ENCODE data around the gene ESPNL.

The ESPNL gene

GRCh38 chr2:238152771-238153688, 52.9 kb downstream of the ESPNL start:
- no peak overlapping the region for H3K9ac ChIP-seq (ENCODE audit: low read depth in 1 of 2, low read length in 2 of 2)
- H3K4me1 ChIP-seq (ENCODE audit: control insufficient read depth in 1 of 2, insufficient read depth in 2 of 2, low read length in 2 of 2): peaks cover under 1 to 2% of the 10 kb centered on the region in 2 donors
- H3K36me3 ChIP-seq (ENCODE audit: control insufficient read depth in 1 of 2, insufficient read depth in 2 of 2, low read length in 2 of 2): no peaks in the 10 kb centered on the region
- H3K9me3 ChIP-seq (ENCODE audit: control insufficient read depth in 1 of 2, low read length in 2 of 2): no peaks in the 10 kb centered on the region
- no peak overlapping the region for H3K27ac ChIP-seq (ENCODE audit: low read depth, low read length)
- no peaks in the 10 kb centered on the region for H3K27me3 ChIP-seq (ENCODE audit: control insufficient read depth in 1 of 2, insufficient read depth in 2 of 2, low read length in 2 of 2)
- H3K4me3 ChIP-seq (ENCODE audit: low read depth in 1 of 2, low read length in 2 of 2): no peak overlapping the region

DNA sequence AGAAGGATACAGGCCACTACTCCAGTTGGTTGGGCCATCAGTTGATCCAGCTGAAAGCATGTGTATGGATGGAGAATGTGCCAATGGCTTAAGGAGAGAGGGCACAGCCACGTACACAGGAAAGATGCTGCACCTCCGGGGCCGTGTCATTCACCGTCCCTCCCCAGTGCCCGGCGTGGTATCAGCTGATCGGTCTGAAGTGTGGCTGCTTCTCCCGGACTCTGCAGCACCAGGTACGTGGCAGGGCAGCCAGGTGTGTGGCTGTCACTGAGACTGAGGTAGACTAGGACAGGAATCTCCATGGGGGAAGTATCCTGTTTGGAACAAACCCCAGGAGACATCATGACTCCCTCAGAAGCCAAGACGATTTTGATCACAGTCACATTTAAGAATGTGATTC, 54.4 kb downstream of the ESPNL start:
- H3K4me1 ChIP-seq (ENCODE audit: control insufficient read depth in 1 of 2, insufficient read depth in 2 of 2, low read length in 2 of 2): peaks cover 7 to 9% of the 10 kb centered on the region in 2 donors
- H3K9ac ChIP-seq (ENCODE audit: low read depth in 1 of 2, low read length in 2 of 2): no peak overlapping the region
- no peaks in the 10 kb centered on the region for H3K9me3 ChIP-seq (ENCODE audit: control insufficient read depth in 1 of 2, low read length in 2 of 2)
- H3K27me3 ChIP-seq (ENCODE audit: control insufficient read depth in 1 of 2, insufficient read depth in 2 of 2, low read length in 2 of 2): peaks cover under 1 to 5% of the 10 kb centered on the region in 2 donors
- H3K36me3 ChIP-seq (ENCODE audit: control insufficient read depth in 1 of 2, insufficient read depth in 2 of 2, low read length in 2 of 2): no peaks in the 10 kb centered on the region
- no peak overlapping the region for H3K4me3 ChIP-seq (ENCODE audit: low read depth in 1 of 2, low read length in 2 of 2)
- H3K27ac ChIP-seq (ENCODE audit: low read depth, low read length): no peak overlapping the region

- H3K36me3 ChIP-seq (ENCODE audit: control insufficient read depth in 1 of 2, insufficient read depth in 2 of 2, low read length in 2 of 2): no peaks in the 10 kb centered on the region
- peaks cover 7 to 8% of the 10 kb centered on the region in 2 donors for H3K27me3 ChIP-seq (ENCODE audit: control insufficient read depth in 1 of 2, insufficient read depth in 2 of 2, low read length in 2 of 2)
- H3K4me1 ChIP-seq (ENCODE audit: control insufficient read depth in 1 of 2, insufficient read depth in 2 of 2, low read length in 2 of 2): peaks cover 7 to 9% of the 10 kb centered on the region in 2 donors
- no peak overlapping the region for H3K9ac ChIP-seq (ENCODE audit: low read depth in 1 of 2, low read length in 2 of 2)
- H3K4me3 ChIP-seq (ENCODE audit: low read depth in 1 of 2, low read length in 2 of 2): no peak overlapping the region
- H3K9me3 ChIP-seq (ENCODE audit: control insufficient read depth in 1 of 2, low read length in 2 of 2): no peaks in the 10 kb centered on the region
- no peak overlapping the region for H3K27ac ChIP-seq (ENCODE audit: low read depth, low read length)
Measured at GRCh38 chr2:238155051-238155760, 55.1 kb downstream of the ESPNL start.

DNA sequence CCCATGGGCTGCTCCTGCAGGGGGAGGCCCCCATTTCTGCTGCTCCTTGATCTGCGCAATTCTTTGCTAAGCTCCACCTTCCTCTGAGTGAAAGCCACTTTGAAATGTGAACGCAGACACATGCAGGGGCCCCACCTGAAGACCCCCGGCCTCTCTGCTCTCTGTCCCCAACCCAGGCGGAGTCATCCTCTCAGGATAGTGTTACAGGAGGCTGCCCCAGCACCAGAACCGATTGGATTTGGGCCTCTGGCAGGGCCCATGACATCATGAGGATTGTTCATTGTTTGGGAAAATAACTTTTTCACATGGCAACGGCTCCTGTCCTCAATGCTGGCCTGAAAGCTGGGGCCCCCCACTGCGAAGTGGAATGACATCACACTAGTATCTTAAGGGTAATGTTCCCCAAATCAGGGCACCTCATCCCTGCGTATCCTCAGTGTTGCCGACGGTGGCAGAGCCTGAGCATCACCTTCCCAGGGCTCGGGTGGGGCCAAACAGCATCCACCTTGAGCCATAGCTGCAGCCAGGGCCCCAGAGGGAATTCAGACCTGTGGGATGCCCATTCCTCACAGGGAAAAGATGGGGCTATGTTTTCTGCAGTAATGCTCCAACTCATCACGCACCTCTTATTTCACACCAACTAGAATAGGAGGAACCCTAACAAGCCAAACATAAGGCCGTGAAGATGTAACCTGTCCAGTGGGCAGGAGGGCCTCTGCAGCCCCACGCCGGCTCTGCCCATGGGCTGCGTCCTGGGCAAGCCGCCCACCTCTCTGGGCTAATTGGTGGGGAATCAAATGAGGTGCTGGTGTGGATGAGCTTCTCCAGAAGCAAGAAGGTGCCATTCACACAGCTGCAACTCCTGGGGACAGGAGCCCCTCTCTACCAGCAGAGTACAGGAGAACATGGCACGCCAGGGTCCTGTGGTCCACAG, 55.9 kb downstream of the ESPNL start:
- H3K36me3 ChIP-seq (ENCODE audit: control insufficient read depth in 1 of 2, insufficient read depth in 2 of 2, low read length in 2 of 2): no peaks in the 10 kb centered on the region

GRCh38 chr2:238157506-238158017, 57.4 kb downstream of the ESPNL start:
- Histone ChIP-seq H3K9me3 (ENCODE audit: control insufficient read depth in 1 of 2, low read length in 2 of 2) (no peaks in the 10 kb centered on the region), H3K4me1 (ENCODE audit: control insufficient read depth in 1 of 2, insufficient read depth in 2 of 2, low read length in 2 of 2) (peaks cover 7 to 9% of the 10 kb centered on the region in 2 donors), H3K27me3 (ENCODE audit: control insufficient read depth in 1 of 2, insufficient read depth in 2 of 2, low read length in 2 of 2) (peaks cover 8 to 12% of the 10 kb centered on the region in 2 donors), H3K36me3 (ENCODE audit: control insufficient read depth in 1 of 2, insufficient read depth in 2 of 2, low read length in 2 of 2) (no peaks in the 10 kb centered on the region), H3K4me3 (ENCODE audit: low read depth in 1 of 2, low read length in 2 of 2) (no peak overlapping the region), H3K9ac (ENCODE audit: low read depth in 1 of 2, low read length in 2 of 2) (no peak overlapping the region), H3K27ac (ENCODE audit: low read depth, low read length) (no peak overlapping the region)

More for the DNA sequence above, 55.9 kb downstream of the ESPNL start:
- H3K9ac ChIP-seq (ENCODE audit: low read depth in 1 of 2, low read length in 2 of 2): no peak overlapping the region
- H3K4me3 ChIP-seq (ENCODE audit: low read depth in 1 of 2, low read length in 2 of 2): no peak overlapping the region
- peaks cover 8 to 12% of the 10 kb centered on the region in 2 donors for H3K27me3 ChIP-seq (ENCODE audit: control insufficient read depth in 1 of 2, insufficient read depth in 2 of 2, low read length in 2 of 2)
- H3K9me3 ChIP-seq (ENCODE audit: control insufficient read depth in 1 of 2, low read length in 2 of 2): no peaks in the 10 kb centered on the region
- H3K4me1 ChIP-seq (ENCODE audit: control insufficient read depth in 1 of 2, insufficient read depth in 2 of 2, low read length in 2 of 2): peaks cover 7 to 9% of the 10 kb centered on the region in 2 donors
- H3K27ac ChIP-seq (ENCODE audit: low read depth, low read length): no peak overlapping the region

DNA sequence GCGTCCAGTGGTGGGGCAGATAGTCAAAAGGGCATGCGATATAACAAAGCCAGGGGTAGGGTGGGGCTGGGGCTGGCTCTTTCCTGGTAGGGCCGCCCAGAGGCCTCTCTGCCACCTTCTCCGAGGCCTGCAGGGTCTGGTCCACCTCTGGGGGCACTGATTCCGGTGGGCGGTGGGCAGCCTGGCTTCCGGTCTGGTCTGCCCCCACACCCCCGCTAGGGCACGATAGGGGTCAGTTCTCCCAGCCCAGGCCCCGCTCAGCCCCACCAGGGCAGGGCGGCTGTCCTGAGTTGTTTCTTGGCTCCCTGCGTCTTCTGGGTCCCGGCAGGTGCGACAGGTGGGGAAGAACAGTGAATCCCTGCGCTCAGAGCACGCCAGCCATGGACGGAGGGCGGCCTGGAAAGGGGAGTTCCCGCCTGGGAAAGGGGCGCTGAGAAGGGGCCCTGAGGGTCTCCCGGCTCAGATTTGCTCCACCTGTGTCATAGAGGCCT, 57.9 kb downstream of the ESPNL start:
- H3K9ac ChIP-seq (ENCODE audit: low read depth in 1 of 2, low read length in 2 of 2): no peak overlapping the region

DNA sequence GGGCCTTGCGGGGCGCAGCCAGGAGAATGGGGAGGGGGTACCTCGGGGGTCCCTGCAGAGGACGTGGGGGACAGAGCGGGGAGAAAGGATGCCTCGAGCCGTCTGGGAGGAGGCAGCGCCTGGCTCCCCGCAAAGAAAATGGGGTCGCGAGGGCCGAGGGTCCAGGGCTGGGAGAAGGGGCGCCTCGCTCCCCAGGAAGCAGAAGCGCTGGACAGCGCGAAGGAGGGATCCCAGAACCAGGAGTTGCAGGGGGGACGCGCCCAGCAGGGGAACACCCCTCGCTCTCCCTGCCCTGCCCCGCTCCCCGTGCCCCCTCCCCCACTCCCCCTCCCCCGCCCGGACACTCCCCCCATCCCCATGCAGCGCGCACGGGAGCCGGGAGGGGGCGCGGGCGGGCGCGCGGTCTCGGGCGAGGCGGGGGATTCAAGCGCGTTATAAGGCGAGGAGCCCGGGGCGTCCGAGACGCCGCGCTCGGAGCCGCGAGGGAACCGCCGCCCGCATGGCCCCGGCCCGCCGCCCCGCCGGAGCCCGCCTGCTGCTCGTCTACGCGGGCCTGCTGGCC, 58.5 kb downstream of the ESPNL start, which contains the start of gene ERFE:
Gene ERFE (plus strand): TSS at position 462 of the 562 bp plus-strand sequence. CDS start 38 bp downstream, at position 500.
- Histone ChIP-seq H3K36me3 (ENCODE audit: control insufficient read depth in 1 of 2, insufficient read depth in 2 of 2, low read length in 2 of 2) (no peaks in the 10 kb centered on the region), H3K9ac (ENCODE audit: low read depth in 1 of 2, low read length in 2 of 2) (no peak within 1 kb of the TSS), H3K27me3 (ENCODE audit: control insufficient read depth in 1 of 2, insufficient read depth in 2 of 2, low read length in 2 of 2) (peaks cover 17 to 20% of the 10 kb centered on the region in 2 donors), H3K27ac (ENCODE audit: low read depth, low read length) (no peak within 1 kb of the TSS), H3K4me3 (ENCODE audit: low read depth in 1 of 2, low read length in 2 of 2) (peak within 1 kb of the TSS; percentile 16 to 22), H3K9me3 (ENCODE audit: control insufficient read depth in 1 of 2, low read length in 2 of 2) (no peaks in the 10 kb centered on the region), H3K4me1 (ENCODE audit: control insufficient read depth in 1 of 2, insufficient read depth in 2 of 2, low read length in 2 of 2) (peaks cover 7 to 9% of the 10 kb centered on the region in 2 donors)

More for the DNA sequence above, 57.9 kb downstream of the ESPNL start:
- H3K4me1 ChIP-seq (ENCODE audit: control insufficient read depth in 1 of 2, insufficient read depth in 2 of 2, low read length in 2 of 2): peaks cover 7 to 9% of the 10 kb centered on the region in 2 donors
- peaks cover 12 to 16% of the 10 kb centered on the region in 2 donors for H3K27me3 ChIP-seq (ENCODE audit: control insufficient read depth in 1 of 2, insufficient read depth in 2 of 2, low read length in 2 of 2)
- H3K9me3 ChIP-seq (ENCODE audit: control insufficient read depth in 1 of 2, low read length in 2 of 2): no peaks in the 10 kb centered on the region
- no peaks in the 10 kb centered on the region for H3K36me3 ChIP-seq (ENCODE audit: control insufficient read depth in 1 of 2, insufficient read depth in 2 of 2, low read length in 2 of 2)
- no peak overlapping the region for H3K27ac ChIP-seq (ENCODE audit: low read depth, low read length)
- peak overlapping the region; percentile 16 to 22 for H3K4me3 ChIP-seq (ENCODE audit: low read depth in 1 of 2, low read length in 2 of 2)

GRCh38 chr2:238159071-238159539, 59.0 kb downstream of the ESPNL start:
- H3K27me3 ChIP-seq (ENCODE audit: control insufficient read depth in 1 of 2, insufficient read depth in 2 of 2, low read length in 2 of 2): peaks cover 20% of the 10 kb centered on the region in 2 donors
- H3K9ac ChIP-seq (ENCODE audit: low read depth in 1 of 2, low read length in 2 of 2): no peak overlapping the region
- H3K4me3 ChIP-seq (ENCODE audit: low read depth in 1 of 2, low read length in 2 of 2): no peak overlapping the region
- H3K4me1 ChIP-seq (ENCODE audit: control insufficient read depth in 1 of 2, insufficient read depth in 2 of 2, low read length in 2 of 2): peaks cover 7 to 9% of the 10 kb centered on the region in 2 donors
- no peaks in the 10 kb centered on the region for H3K36me3 ChIP-seq (ENCODE audit: control insufficient read depth in 1 of 2, insufficient read depth in 2 of 2, low read length in 2 of 2)
- no peaks in the 10 kb centered on the region for H3K9me3 ChIP-seq (ENCODE audit: control insufficient read depth in 1 of 2, low read length in 2 of 2)
- H3K27ac ChIP-seq (ENCODE audit: low read depth, low read length): no peak overlapping the region

- Histone ChIP-seq H3K9me3 (ENCODE audit: control insufficient read depth in 1 of 2, low read length in 2 of 2) (no peaks in the 10 kb centered on the region), H3K4me3 (ENCODE audit: low read depth in 1 of 2, low read length in 2 of 2) (no peak overlapping the region), H3K4me1 (ENCODE audit: control insufficient read depth in 1 of 2, insufficient read depth in 2 of 2, low read length in 2 of 2) (peaks cover 7 to 9% of the 10 kb centered on the region in 2 donors), H3K27me3 (ENCODE audit: control insufficient read depth in 1 of 2, insufficient read depth in 2 of 2, low read length in 2 of 2) (peaks cover 20% of the 10 kb centered on the region in 2 donors), H3K9ac (ENCODE audit: low read depth in 1 of 2, low read length in 2 of 2) (no peak overlapping the region), H3K36me3 (ENCODE audit: control insufficient read depth in 1 of 2, insufficient read depth in 2 of 2, low read length in 2 of 2) (no peaks in the 10 kb centered on the region), H3K27ac (ENCODE audit: low read depth, low read length) (no peak overlapping the region)
Measured at GRCh38 chr2:238159661-238160205, 59.6 kb downstream of the ESPNL start.
